Diencephalon (tissue), 1 donor: Measurements from ENCODE around the gene TMEM202. TPM values are rescaled to one million over a fixed set of nuclear protein-coding genes. Genes with fewer than 3 reads are reported as not detected.

Source experiments
- total RNA-seq: library from RNA; depleted of rRNA; stranded (reverse); fragments of >200 nt; gene quantifications from one replicate; pipeline ENCODE4 v1.2.3, GENCODE V29; 2014

TMEM202 gene, protein sequence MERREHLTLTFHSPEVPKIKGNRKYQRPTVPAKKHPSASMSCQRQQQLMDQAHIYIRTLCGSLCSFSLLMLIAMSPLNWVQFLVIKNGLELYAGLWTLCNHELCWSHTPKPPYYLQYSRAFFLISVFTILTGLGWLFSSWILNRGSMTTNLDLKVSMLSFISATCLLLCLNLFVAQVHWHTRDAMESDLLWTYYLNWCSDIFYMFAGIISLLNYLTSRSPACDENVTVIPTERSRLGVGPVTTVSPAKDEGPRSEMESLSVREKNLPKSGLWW
- total RNA-seq, result not detected

GRCh38 chr15:72397796-72398588 is at the start of gene TMEM202:
Gene TMEM202 (plus strand): TSS chr15:72398305. CDS start chr15:72398327, 22 bp downstream.

GRCh38 chr15:72375846-72376581 is 22.1 kb upstream of the TMEM202 start, which contains the start of gene HEXA:
Gene HEXA (minus strand): TSS chr15:72376014. CDS start chr15:72375972, 42 bp downstream.

Other genes starting within 250 kb of the TMEM202 start
- 4.4 TPM for gene GRAMD2A, start 200.5 kb upstream of the TMEM202 start, total RNA-seq
- gene PKM, start 167.1 kb upstream of the TMEM202 start, total RNA-seq, result 478 TPM
- 93.0 TPM for gene PARP6, start 125.8 kb upstream of the TMEM202 start, total RNA-seq
- gene CELF6, start 78.1 kb upstream of the TMEM202 start, total RNA-seq, result 19.8 TPM
- gene HEXA, start 22.3 kb upstream of the TMEM202 start, total RNA-seq, result 44.8 TPM
- 46.8 TPM for gene ARIH1, start 76.0 kb downstream of the TMEM202 start, total RNA-seq